Measurements from ENCODE around the gene TBC1D19.

DNA sequence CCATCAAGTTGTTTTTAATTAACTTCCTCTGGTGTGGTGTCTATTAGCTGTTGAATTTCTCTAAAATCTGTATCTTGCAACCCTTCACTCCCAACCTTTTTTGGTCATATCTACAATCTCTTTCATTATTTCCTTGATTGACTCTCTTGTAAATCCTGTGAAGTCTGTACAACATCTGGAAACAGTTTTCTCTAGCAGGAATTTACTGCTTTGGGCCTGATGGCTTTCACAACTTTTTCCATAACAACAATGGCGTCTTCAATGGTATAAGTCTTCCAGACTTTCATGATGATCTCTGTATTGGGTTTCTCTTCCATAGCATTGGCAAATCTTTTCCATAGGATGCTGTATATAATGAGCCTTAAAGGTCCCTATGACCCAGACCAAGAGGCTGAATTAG lies 49.0 kb downstream of the TBC1D19 start:
- TF ChIP-seq, protein P1, sequence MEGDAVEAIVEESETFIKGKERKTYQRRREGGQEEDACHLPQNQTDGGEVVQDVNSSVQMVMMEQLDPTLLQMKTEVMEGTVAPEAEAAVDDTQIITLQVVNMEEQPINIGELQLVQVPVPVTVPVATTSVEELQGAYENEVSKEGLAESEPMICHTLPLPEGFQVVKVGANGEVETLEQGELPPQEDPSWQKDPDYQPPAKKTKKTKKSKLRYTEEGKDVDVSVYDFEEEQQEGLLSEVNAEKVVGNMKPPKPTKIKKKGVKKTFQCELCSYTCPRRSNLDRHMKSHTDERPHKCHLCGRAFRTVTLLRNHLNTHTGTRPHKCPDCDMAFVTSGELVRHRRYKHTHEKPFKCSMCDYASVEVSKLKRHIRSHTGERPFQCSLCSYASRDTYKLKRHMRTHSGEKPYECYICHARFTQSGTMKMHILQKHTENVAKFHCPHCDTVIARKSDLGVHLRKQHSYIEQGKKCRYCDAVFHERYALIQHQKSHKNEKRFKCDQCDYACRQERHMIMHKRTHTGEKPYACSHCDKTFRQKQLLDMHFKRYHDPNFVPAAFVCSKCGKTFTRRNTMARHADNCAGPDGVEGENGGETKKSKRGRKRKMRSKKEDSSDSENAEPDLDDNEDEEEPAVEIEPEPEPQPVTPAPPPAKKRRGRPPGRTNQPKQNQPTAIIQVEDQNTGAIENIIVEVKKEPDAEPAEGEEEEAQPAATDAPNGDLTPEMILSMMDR (IDR thresholded peaks at IDR 0.05; ENCODE audit: low read depth, low read length, poor library complexity, severe bottlenecking): no peak
- no peak for TF ChIP-seq EZH2phosphoT487 (IDR thresholded peaks at IDR 0.05; ENCODE audit: borderline replicate concordance, low read length)

Data from DOHH2 (cell line).